ENCODE results near the gene MPHOSPH6. TPM values are rescaled to one million over a fixed set of nuclear protein-coding genes. Genes with fewer than 3 reads are reported as not detected.

The MPHOSPH6 gene
- total and polyA plus RNA-seq, 2 of the 13 experiments (the other 11 are each of a cell fraction or from before 2014, with no cell fraction given) = 28.4 to 76.4 TPM

GRCh38 chr16:82169861-82170845 is at the start of gene MPHOSPH6 (continued):
- TF ChIP-seq, protein P1, sequence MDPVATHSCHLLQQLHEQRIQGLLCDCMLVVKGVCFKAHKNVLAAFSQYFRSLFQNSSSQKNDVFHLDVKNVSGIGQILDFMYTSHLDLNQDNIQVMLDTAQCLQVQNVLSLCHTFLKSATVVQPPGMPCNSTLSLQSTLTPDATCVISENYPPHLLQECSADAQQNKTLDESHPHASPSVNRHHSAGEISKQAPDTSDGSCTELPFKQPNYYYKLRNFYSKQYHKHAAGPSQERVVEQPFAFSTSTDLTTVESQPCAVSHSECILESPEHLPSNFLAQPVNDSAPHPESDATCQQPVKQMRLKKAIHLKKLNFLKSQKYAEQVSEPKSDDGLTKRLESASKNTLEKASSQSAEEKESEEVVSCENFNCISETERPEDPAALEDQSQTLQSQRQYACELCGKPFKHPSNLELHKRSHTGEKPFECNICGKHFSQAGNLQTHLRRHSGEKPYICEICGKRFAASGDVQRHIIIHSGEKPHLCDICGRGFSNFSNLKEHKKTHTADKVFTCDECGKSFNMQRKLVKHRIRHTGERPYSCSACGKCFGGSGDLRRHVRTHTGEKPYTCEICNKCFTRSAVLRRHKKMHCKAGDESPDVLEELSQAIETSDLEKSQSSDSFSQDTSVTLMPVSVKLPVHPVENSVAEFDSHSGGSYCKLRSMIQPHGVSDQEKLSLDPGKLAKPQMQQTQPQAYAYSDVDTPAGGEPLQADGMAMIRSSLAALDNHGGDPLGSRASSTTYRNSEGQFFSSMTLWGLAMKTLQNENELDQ (CRISPR knock-in tag; IDR thresholded peaks at IDR 0.05; ENCODE audit: borderline replicate concordance) = no peak
- TF ChIP-seq XRCC5 (optimal IDR thresholded peaks at IDR 0.05; ENCODE audit: low read length) (peak; percentile 13), CAMTA2 (CRISPR knock-in tag; IDR thresholded peaks at IDR 0.05; ENCODE audit: borderline replicate concordance) (0 out of 2 replicates have a peak, but pooled peaks have one; percentile 90), ZFYVE20 (CRISPR knock-in tag; IDR thresholded peaks at IDR 0.05; ENCODE audit: borderline replicate concordance, low read depth) (no peak), ZNF780A (CRISPR knock-in tag; IDR thresholded peaks at IDR 0.05) (peak; percentile 92; the same call in 1 of the 2 replicates), ZNF282 (IDR thresholded peaks at IDR 0.05; ENCODE audit: partially characterized antibody) (no peak), TCF7 (IDR thresholded peaks at IDR 0.05; ENCODE audit: low read depth) (0 out of 2 replicates have a peak, but pooled peaks have one; percentile 3), TRAFD1 (CRISPR knock-in tag; IDR thresholded peaks at IDR 0.05; ENCODE audit: borderline replicate concordance) (peak; percentile 87; the same call in 1 of the 2 replicates), KDM5A (IDR thresholded peaks at IDR 0.05; ENCODE audit: borderline replicate concordance, low read length) (peak; percentile 79; the same call in 1 of the 2 replicates), JDP2 (CRISPR knock-in tag; IDR thresholded peaks at IDR 0.05; ENCODE audit: borderline replicate concordance) (no peak), ZNF124 (CRISPR knock-in tag; IDR thresholded peaks at IDR 0.05) (peak; percentile 10; the same call in 1 of the 2 replicates), KLF16 (CRISPR knock-in tag; IDR thresholded peaks at IDR 0.05) (peak in 1 of 2 experiments; percentile 79; a peak in 1 of 4 replicates), ZEB1 (IDR thresholded peaks at IDR 0.05; ENCODE audit: insufficient replicate concordance, low read depth) (no peak), HNRNPLL (IDR thresholded peaks at IDR 0.05; ENCODE audit: low read depth, low read length, poor library complexity, severe bottlenecking) (peak; percentile 100), EEA1 (CRISPR knock-in tag; IDR thresholded peaks at IDR 0.05; ENCODE audit: borderline replicate concordance) (no peak), CCDC6 (CRISPR knock-in tag; IDR thresholded peaks at IDR 0.05) (no peak), SRSF9 (IDR thresholded peaks at IDR 0.05; ENCODE audit: borderline replicate concordance, insufficient read depth, low read depth, low read length, poor library complexity, severe bottlenecking) (no peak), ZNF160 (CRISPR knock-in tag; IDR thresholded peaks at IDR 0.05) (peak; percentile 63), CEBPG (CRISPR knock-in tag; IDR thresholded peaks at IDR 0.05) (peak; percentile 1; the same call in 1 of the 2 replicates), TGIF2 (CRISPR knock-in tag; IDR thresholded peaks at IDR 0.05) (peak; percentile 66), SUZ12 (IDR thresholded peaks at IDR 0.05; ENCODE audit: low read depth, low read length) (no peak), REXO4 (CRISPR knock-in tag; IDR thresholded peaks at IDR 0.05; ENCODE audit: borderline replicate concordance) (peak; percentile 55; the same call in 1 of the 2 replicates)
- TF ChIP-seq, protein P2, sequence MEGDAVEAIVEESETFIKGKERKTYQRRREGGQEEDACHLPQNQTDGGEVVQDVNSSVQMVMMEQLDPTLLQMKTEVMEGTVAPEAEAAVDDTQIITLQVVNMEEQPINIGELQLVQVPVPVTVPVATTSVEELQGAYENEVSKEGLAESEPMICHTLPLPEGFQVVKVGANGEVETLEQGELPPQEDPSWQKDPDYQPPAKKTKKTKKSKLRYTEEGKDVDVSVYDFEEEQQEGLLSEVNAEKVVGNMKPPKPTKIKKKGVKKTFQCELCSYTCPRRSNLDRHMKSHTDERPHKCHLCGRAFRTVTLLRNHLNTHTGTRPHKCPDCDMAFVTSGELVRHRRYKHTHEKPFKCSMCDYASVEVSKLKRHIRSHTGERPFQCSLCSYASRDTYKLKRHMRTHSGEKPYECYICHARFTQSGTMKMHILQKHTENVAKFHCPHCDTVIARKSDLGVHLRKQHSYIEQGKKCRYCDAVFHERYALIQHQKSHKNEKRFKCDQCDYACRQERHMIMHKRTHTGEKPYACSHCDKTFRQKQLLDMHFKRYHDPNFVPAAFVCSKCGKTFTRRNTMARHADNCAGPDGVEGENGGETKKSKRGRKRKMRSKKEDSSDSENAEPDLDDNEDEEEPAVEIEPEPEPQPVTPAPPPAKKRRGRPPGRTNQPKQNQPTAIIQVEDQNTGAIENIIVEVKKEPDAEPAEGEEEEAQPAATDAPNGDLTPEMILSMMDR (CRISPR knock-in tag; IDR thresholded peaks at IDR 0.05) = peak; percentile 35

Data from HepG2 (cell line).